Stomach (tissue), 19 donors: Measurements from ENCODE around the gene BHLHA9. TPM values are rescaled to one million over a fixed set of nuclear protein-coding genes. Genes with fewer than 3 reads are reported as not detected.
A peak's percentile ranks its signal among the peaks of the same experiment; 100 is the strongest.

Experiments
- DNase-seq, 2 donors: peaks; one replicate each; pipeline versions ENCODE4 v3.0.0 to v3.0.0-alpha.2; 2013 to 2019
- H3K27ac ChIP-seq, 5 donors: fragments of 200-600 bp in 4 of 5; sonication (generic) in 4 of 5; one replicate each; pipeline ENCODE4 v1.5.1; 2013 to 2019; ENCODE audit warnings: mild to moderate bottlenecking in 1 of 5, moderate library complexity in 1 of 5
- H3K27me3 ChIP-seq, 3 donors: fragments of 200-600 bp; sonication (generic); one replicate each; pipeline ENCODE4 v1.5.1; 2017 to 2019; ENCODE audit warnings: mixed run types in 1 of 3
- H3K36me3 ChIP-seq, 4 donors: fragments of 200-600 bp; sonication (generic); 1 replicate in 3 of 4; 2 replicates in 1 of 4; pipeline ENCODE4 v1.5.1; 2016 to 2019
- H3K4me1 ChIP-seq, 4 donors: fragments of 200-600 bp; sonication (generic); one replicate each; pipeline ENCODE4 v1.5.1; 2016 to 2019
- H3K4me3 ChIP-seq, 4 donors: fragments of 200-600 bp; sonication (generic) in 3 of 4; one replicate each; pipeline ENCODE4 v1.5.1; 2016 to 2019; ENCODE audit warnings: mild to moderate bottlenecking in 1 of 4
- H3K9me3 ChIP-seq, 4 donors: fragments of 200-600 bp; sonication (generic); one replicate each; pipeline ENCODE4 v1.5.1; 2016 to 2019
- CTCF ChIP-seq, 7 experiments: fragments of 450-650 bp in 4 of 7; fragments of 200-600 bp in 3 of 7; sonication (generic) in 3 of 7; IDR thresholded peaks; one replicate each; pipeline ENCODE4 v1.5.1; 2016 to 2019; ENCODE audit warnings: antibody characterized with exemption in 7 of 7, control low read depth in 2 of 7, mild to moderate bottlenecking in 1 of 7
- EP300 ChIP-seq: sonication (generic); formaldehyde crosslinking; IDR thresholded peaks from one replicate; pipeline ENCODE4 v1.6.1; 2017; ENCODE audit warnings: antibody characterized with exemption
- POLR2A ChIP-seq, 4 donors: fragments of 450-650 bp; IDR thresholded peaks; one replicate each; pipeline ENCODE4 v1.6.1; 2016; ENCODE audit warnings: antibody characterized with exemption in 4 of 4, control low read depth in 2 of 4, mild to moderate bottlenecking in 1 of 4, moderate library complexity in 1 of 4
- POLR2AphosphoS5 ChIP-seq, 3 donors: sonication (generic); formaldehyde crosslinking; IDR thresholded peaks; one replicate each; pipeline ENCODE4 v1.6.1; 2016; ENCODE audit warnings: antibody characterized with exemption in 3 of 3
- WGBS, 5 donors: extraction: QIAGEN DNeasy Blood & Tissue Kit in 3 of 5; methylation state at CpG; one replicate each; pipeline versions ENCODE4 v1.1.5 to v1.1.7; 2013 to 2018; 5-methylcytosine and 5-hydroxymethylcytosine counted together
- intact Hi-C: fragments of 100-400 bp; cut with DNase I; formaldehyde crosslinking; loops from one replicate; pipeline ENCODE4 v1.15.1; 2023; ENCODE audit warnings: low total_unique reads
- long read RNA-seq, 10 donors: transcript quantifications; one replicate each; lab custom pipeline, GENCODE V29; 2026
- polyA plus RNA-seq, 3 donors: library from polyadenylated mRNA; stranded (reverse); fragments of 200-250 nt; gene quantifications; one replicate each; pipeline ENCODE4 v1.2.3, GENCODE V29; 2013
- total RNA-seq, 5 donors: library from RNA; depleted of rRNA; stranded (reverse); fragments of >200 nt; gene quantifications; one replicate each; pipeline versions ENCODE4 v1.1.0 to v1.2.3, GENCODE V29; 2014 to 2016
- donor health status: healthy with polysubstance abuse.
- donor health status: Bipolar disorder and iron deficiency.
- donor health status: healthy.

BHLHA9 gene
- total RNA-seq (not detected), polyA plus RNA-seq (not detected)
- long read RNA-seq, donor 1 = 0 reads
- long read RNA-seq, donor 2 = 0 reads
- long read RNA-seq, donor 3 = 0 reads
- long read RNA-seq, donor 4 = 0 reads
- long read RNA-seq, donor 5 = 0 reads
- long read RNA-seq, donor 6 = 0 reads
- long read RNA-seq, donor 7 = 0 reads
- long read RNA-seq, donor 8 = 0 reads
- long read RNA-seq, donor 9 = 0 reads
- long read RNA-seq, donor 10 = 0 reads

GRCh38 chr17:1270210-1271029 lies at the start of gene BHLHA9:
Gene BHLHA9 (plus strand): TSS chr17:1270444. CDS start chr17:1270564, 120 bp downstream.
- intact Hi-C loops = no loop called here
- no peak for TF ChIP-seq POLR2AphosphoS5 (IDR thresholded peaks at IDR 0.05)
- no peak for TF ChIP-seq POLR2A (IDR thresholded peaks at IDR 0.05)
- no peak for TF ChIP-seq EP300
- no peak for TF ChIP-seq CTCF (IDR thresholded peaks at IDR 0.05)
- peaks cover 3 to 55% (median 28%) of the 10 kb centered on the region in 3 donors for H3K27me3 ChIP-seq
- no peak for DNase-seq
- 8 to 40% (median 10%) methylated on average over 17 to 91 of the region's 93 CpGs for WGBS, 5 donors
- H3K4me3 ChIP-seq = peak within 1 kb of the TSS in 2 of 4 donors; percentile 14 to 29
- H3K9me3 ChIP-seq = no peaks in the 10 kb centered on the region
- H3K36me3 ChIP-seq = no peaks in the 10 kb centered on the region
- peaks cover 0 to 33% (median 26%) of the 10 kb centered on the region in 4 donors for H3K4me1 ChIP-seq
- no peak within 1 kb of the TSS for H3K27ac ChIP-seq

GRCh38 chr17:1221209-1221608 lies 49.0 kb upstream of the BHLHA9 start:
- WGBS, 5 donors = 78 to 92% (median 85%) methylated on average over 7 of the region's 7 CpGs
- H3K4me1 ChIP-seq = no peaks in the 10 kb centered on the region
- no peaks in the 10 kb centered on the region for H3K9me3 ChIP-seq
- no peak overlapping the region for H3K27ac ChIP-seq
- no peak for DNase-seq
- no peak for TF ChIP-seq POLR2AphosphoS5 (IDR thresholded peaks at IDR 0.05)
- no peak for TF ChIP-seq EP300
- no peak for TF ChIP-seq POLR2A (IDR thresholded peaks at IDR 0.05)
- TF ChIP-seq CTCF (IDR thresholded peaks at IDR 0.05) = no peak
- H3K36me3 ChIP-seq = no peaks in the 10 kb centered on the region
- H3K27me3 ChIP-seq = peaks cover 0 to 10% (median 0%) of the 10 kb centered on the region in 3 donors
- intact Hi-C loops = no loop called here
- H3K4me3 ChIP-seq = no peak overlapping the region

GRCh38 chr17:1222321-1222720 lies 47.9 kb upstream of the BHLHA9 start:
- 95 to 98% (median 96%) methylated on average over 8 of the region's 8 CpGs for WGBS, 5 donors
- intact Hi-C loops = no loop called here
- Histone ChIP-seq H3K36me3 (no peaks in the 10 kb centered on the region), H3K4me3 (no peak overlapping the region), H3K27me3 (peaks cover 0 to 7% (median 0%) of the 10 kb centered on the region in 3 donors), H3K4me1 (peaks cover 0 to 6% (median 0%) of the 10 kb centered on the region in 4 donors), H3K27ac (no peak overlapping the region), H3K9me3 (no peaks in the 10 kb centered on the region)
- no peak for TF ChIP-seq POLR2AphosphoS5 (IDR thresholded peaks at IDR 0.05)
- no peak for TF ChIP-seq CTCF (IDR thresholded peaks at IDR 0.05)
- DNase-seq = no peak

GRCh38 chr17:1223662-1224061 lies 46.6 kb upstream of the BHLHA9 start:
- H3K27ac ChIP-seq = no peak overlapping the region
- H3K9me3 ChIP-seq = no peaks in the 10 kb centered on the region
- H3K36me3 ChIP-seq = no peaks in the 10 kb centered on the region
- TF ChIP-seq POLR2AphosphoS5 (IDR thresholded peaks at IDR 0.05) = no peak
- no peak for TF ChIP-seq EP300
- no peak for TF ChIP-seq POLR2A (IDR thresholded peaks at IDR 0.05)
- no peak for TF ChIP-seq CTCF (IDR thresholded peaks at IDR 0.05)
- intact Hi-C loops = no loop called here
- H3K4me3 ChIP-seq = no peak overlapping the region
- H3K27me3 ChIP-seq = peaks cover 0 to 20% (median 2%) of the 10 kb centered on the region in 3 donors
- WGBS, 5 donors = 75 to 86% (median 79%) methylated on average over 14 of the region's 14 CpGs
- H3K4me1 ChIP-seq = peaks cover 8 to 19% (median 12%) of the 10 kb centered on the region in 4 donors
- DNase-seq = no peak
